ENCODE results near the gene TBC1D3. TPM values are rescaled to one million over a fixed set of nuclear protein-coding genes. Genes with fewer than 3 reads are reported as not detected.

The TBC1D3 gene
- total RNA-seq, 5 donors from 2014 or later (not counting 1 experiment from before 2014, with no cell fraction given): 1.4 to 8.8 (median 3.1) TPM; not detected in 2

Other genes with a start within 250 kb of the TBC1D3 start
- gene TBC1D3L, start 203.5 kb downstream of the TBC1D3 start, total RNA-seq: 10 to 100 TPM; 10.4 to 33.5 (median 19.4) TPM
- 1 to 10 TPM in 4 of 5 donors, not detected in 1; 1.1 to 8.2 (median 3.6) TPM for gene TBC1D3D, start 188.6 kb downstream of the TBC1D3 start, total RNA-seq
- 1 to 10 TPM in 3 of 5 donors, not detected in 2; 2.5 to 6.2 (median 4.1) TPM for gene TBC1D3C, start 123.9 kb downstream of the TBC1D3 start, total RNA-seq
- not detected for gene TBC1D3E, start 64.6 kb downstream of the TBC1D3 start, total RNA-seq
- gene MRPL45, start 104.6 kb upstream of the TBC1D3 start, total RNA-seq: 10 to 100 TPM; 16.3 to 21.7 (median 19.5) TPM
- under 1 TPM in 4 of 5 donors, not detected in 1; 0.03 to 0.53 (median 0.08) TPM for gene GPR179, start 151.4 kb upstream of the TBC1D3 start, total RNA-seq
- gene SOCS7, start 159.3 kb upstream of the TBC1D3 start, total RNA-seq: 10 to 100 TPM; 18.9 to 24.5 (median 20.7) TPM
- 1 to 10 TPM in 1 of 5 donors, under 1 TPM in 4; 0.40 to 1.2 (median 0.61) TPM for gene ARHGAP23, start 235.9 kb upstream of the TBC1D3 start, total RNA-seq